ENCODE measurements around the gene OSBPL2.

OSBPL2 gene

GRCh38 chr20:62323146-62323979 lies 85.0 kb downstream of the OSBPL2 start:
- DNase-seq (ENCODE audit: low spot score) (no peak), FAIRE-seq (no peak)

GRCh38 chr20:62323980-62324906 lies 85.9 kb downstream of the OSBPL2 start:
- no peak for DNase-seq (ENCODE audit: low spot score)
- FAIRE-seq: no peak

GRCh38 chr20:62325172-62325905 lies 87.0 kb downstream of the OSBPL2 start:
- FAIRE-seq: no peak
- no peak for DNase-seq (ENCODE audit: low spot score)

- DNase-seq (ENCODE audit: low spot score) (no peak), FAIRE-seq (no peak)
Observed at GRCh38 chr20:62326559-62326958, 88.2 kb downstream of the OSBPL2 start.

- DNase-seq (ENCODE audit: low spot score) (no peak), FAIRE-seq (no peak)
Observed at GRCh38 chr20:62326959-62327725, 88.8 kb downstream of the OSBPL2 start.

GRCh38 chr20:62327726-62328495 lies 89.6 kb downstream of the OSBPL2 start:
- DNase-seq (ENCODE audit: low spot score): no peak
- FAIRE-seq: no peak

- no peak for FAIRE-seq
- DNase-seq (ENCODE audit: low spot score): no peak
Observed at GRCh38 chr20:62328684-62329388, 90.5 kb downstream of the OSBPL2 start.

GRCh38 chr20:62329389-62330377 lies 91.4 kb downstream of the OSBPL2 start:
- DNase-seq (ENCODE audit: low spot score) (no peak), FAIRE-seq (no peak)

- DNase-seq (ENCODE audit: low spot score): no peak
- FAIRE-seq: no peak
Observed at GRCh38 chr20:62330576-62331317, 92.4 kb downstream of the OSBPL2 start.

GRCh38 chr20:62331347-62331746 lies 93.0 kb downstream of the OSBPL2 start:
- DNase-seq (ENCODE audit: low spot score) (no peak), FAIRE-seq (no peak)

GRCh38 chr20:62332421-62332820 lies 94.1 kb downstream of the OSBPL2 start:
- FAIRE-seq (no peak), DNase-seq (ENCODE audit: low spot score) (no peak)

- no peak for FAIRE-seq
- no peak for DNase-seq (ENCODE audit: low spot score)
Observed at GRCh38 chr20:62332989-62333819, 94.9 kb downstream of the OSBPL2 start.

- FAIRE-seq: no peak
Observed at GRCh38 chr20:62333820-62334595, 95.7 kb downstream of the OSBPL2 start.

GRCh38 chr20:62334881-62335280 lies 96.6 kb downstream of the OSBPL2 start:
- no peak for DNase-seq (ENCODE audit: low spot score)
- FAIRE-seq: no peak

More at GRCh38 chr20:62333820-62334595, 95.7 kb downstream of the OSBPL2 start:
- no peak for DNase-seq (ENCODE audit: low spot score)

- DNase-seq (ENCODE audit: low spot score) (no peak), FAIRE-seq (no peak)
Observed at GRCh38 chr20:62335532-62335931, 97.2 kb downstream of the OSBPL2 start.

- FAIRE-seq (no peak), DNase-seq (ENCODE audit: low spot score) (no peak)
Observed at GRCh38 chr20:62336329-62336728, 98.0 kb downstream of the OSBPL2 start.
